ENCODE results near the gene CD72.

- TF ChIP-seq, protein P1, sequence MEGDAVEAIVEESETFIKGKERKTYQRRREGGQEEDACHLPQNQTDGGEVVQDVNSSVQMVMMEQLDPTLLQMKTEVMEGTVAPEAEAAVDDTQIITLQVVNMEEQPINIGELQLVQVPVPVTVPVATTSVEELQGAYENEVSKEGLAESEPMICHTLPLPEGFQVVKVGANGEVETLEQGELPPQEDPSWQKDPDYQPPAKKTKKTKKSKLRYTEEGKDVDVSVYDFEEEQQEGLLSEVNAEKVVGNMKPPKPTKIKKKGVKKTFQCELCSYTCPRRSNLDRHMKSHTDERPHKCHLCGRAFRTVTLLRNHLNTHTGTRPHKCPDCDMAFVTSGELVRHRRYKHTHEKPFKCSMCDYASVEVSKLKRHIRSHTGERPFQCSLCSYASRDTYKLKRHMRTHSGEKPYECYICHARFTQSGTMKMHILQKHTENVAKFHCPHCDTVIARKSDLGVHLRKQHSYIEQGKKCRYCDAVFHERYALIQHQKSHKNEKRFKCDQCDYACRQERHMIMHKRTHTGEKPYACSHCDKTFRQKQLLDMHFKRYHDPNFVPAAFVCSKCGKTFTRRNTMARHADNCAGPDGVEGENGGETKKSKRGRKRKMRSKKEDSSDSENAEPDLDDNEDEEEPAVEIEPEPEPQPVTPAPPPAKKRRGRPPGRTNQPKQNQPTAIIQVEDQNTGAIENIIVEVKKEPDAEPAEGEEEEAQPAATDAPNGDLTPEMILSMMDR (conservative IDR thresholded peaks at IDR 0.05), result no peak
- peak; percentile 96 for TF ChIP-seq ZFX (IDR thresholded peaks at IDR 0.05)
These were observed 12.7 kb downstream of the CD72 start for GRCh38 chr9:35605351-35606137.
